ENCODE measurements around the gene SLC35F6. TPM values are rescaled to one million over a fixed set of nuclear protein-coding genes. Genes with fewer than 3 reads are reported as not detected.
"Not testable (repeated sequence)": the region's sequence is repeated elsewhere in the genome, so short reads cannot be mapped to it uniquely, and the experiment has no call there.

SLC35F6 gene
- total RNA-seq, 1 donor from 2014 or later, result 40.8 TPM

- no peaks in the 10 kb centered on the region for H3K27me3 ChIP-seq
- H3K27ac ChIP-seq, result peak overlapping the region; percentile 82
- DNase-seq (ENCODE audit: extremely low spot score in 2 of 2), result no peak
- intact Hi-C loops (cut with DNase I), result no loop called here
- H3K36me3 ChIP-seq, result no peaks in the 10 kb centered on the region
- TF ChIP-seq CTCF (IDR thresholded peaks at IDR 0.05) (no peak), POLR2AphosphoS5 (IDR thresholded peaks at IDR 0.05; ENCODE audit: insufficient read depth in 1 of 2, low read depth in 1 of 2) (no peak), POLR2A (IDR thresholded peaks at IDR 0.05) (no peak)
- H3K4me3 ChIP-seq, result no peak overlapping the region
- H3K4me1 ChIP-seq, result peaks cover 32% of the 10 kb centered on the region
- no peaks in the 10 kb centered on the region for H3K9me3 ChIP-seq
Observed at GRCh38 chr2:26758790-26759321, 5.2 kb upstream of the SLC35F6 start.

- H3K27me3 ChIP-seq, result no peaks in the 10 kb centered on the region
- H3K4me1 ChIP-seq, result peaks cover 35% of the 10 kb centered on the region
- no peaks in the 10 kb centered on the region for H3K36me3 ChIP-seq
- H3K27ac ChIP-seq, result no peak overlapping the region
- H3K9me3 ChIP-seq, result no peaks in the 10 kb centered on the region
- intact Hi-C loops (cut with DNase I), result no loop called here
- no peak overlapping the region for H3K4me3 ChIP-seq
- TF ChIP-seq POLR2AphosphoS5 (IDR thresholded peaks at IDR 0.05; ENCODE audit: insufficient read depth in 1 of 2, low read depth in 1 of 2), result no peak
- TF ChIP-seq CTCF (IDR thresholded peaks at IDR 0.05), result no peak
- no peak for TF ChIP-seq POLR2A (IDR thresholded peaks at IDR 0.05)
- no peak for DNase-seq (ENCODE audit: extremely low spot score in 2 of 2)
Observed at GRCh38 chr2:26759845-26760244, 4.2 kb upstream of the SLC35F6 start.

DNA sequence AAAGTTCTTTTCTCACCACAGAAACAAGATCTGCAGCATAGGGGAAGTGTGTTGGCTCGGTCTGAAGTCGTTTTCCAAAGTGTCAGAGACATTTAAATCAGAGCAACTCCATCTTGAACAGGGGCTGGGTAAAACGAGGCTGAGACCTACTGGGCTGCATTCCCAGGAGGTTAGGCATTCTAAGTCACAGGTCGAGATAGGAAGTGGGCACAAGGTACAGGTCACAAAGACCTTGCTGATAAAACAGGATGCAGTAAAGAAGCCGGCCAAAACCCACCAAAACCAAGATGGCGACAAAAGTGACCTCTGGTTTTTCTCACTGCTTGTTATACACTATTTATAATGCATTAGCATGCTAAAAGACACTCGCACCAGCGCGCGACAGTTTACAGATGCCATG, 3.1 kb upstream of the SLC35F6 start:
- not testable (repeated sequence) for H3K9me3 ChIP-seq
- peaks cover 46% of the 10 kb centered on the region for H3K4me1 ChIP-seq

DNA sequence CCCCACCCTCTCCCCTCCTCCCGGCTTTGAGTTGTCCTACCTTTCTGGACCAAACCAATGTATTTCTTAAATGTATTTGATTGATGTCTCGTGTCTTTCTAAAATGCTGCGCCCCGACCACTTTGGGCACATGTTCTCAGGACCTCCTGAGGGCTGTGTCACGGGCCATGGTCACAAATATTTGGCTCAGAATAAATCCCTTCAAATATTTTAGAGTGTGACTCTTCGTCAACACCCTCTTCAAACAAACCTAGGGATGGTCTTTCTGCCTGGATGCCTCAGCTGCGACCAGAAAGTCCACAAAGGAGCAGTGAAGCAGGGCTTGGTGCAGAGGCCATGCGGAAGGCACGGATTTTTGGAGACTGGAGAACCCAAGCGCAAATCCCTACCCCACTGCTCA, 1.1 kb upstream of the SLC35F6 start:
- Histone ChIP-seq H3K36me3 (no peaks in the 10 kb centered on the region), H3K27me3 (no peaks in the 10 kb centered on the region), H3K4me1 (peaks cover 57% of the 10 kb centered on the region), H3K9me3 (no peaks in the 10 kb centered on the region), H3K4me3 (no peak overlapping the region), H3K27ac (peak overlapping the region; percentile 87)
- intact Hi-C loops (cut with DNase I), result no loop called here
- no peak for DNase-seq (ENCODE audit: extremely low spot score in 2 of 2)
- no peak for TF ChIP-seq POLR2AphosphoS5 (IDR thresholded peaks at IDR 0.05; ENCODE audit: insufficient read depth in 1 of 2, low read depth in 1 of 2)
- no peak for TF ChIP-seq CTCF (IDR thresholded peaks at IDR 0.05)
- TF ChIP-seq POLR2A (IDR thresholded peaks at IDR 0.05), result no peak

More for the DNA sequence above, 3.1 kb upstream of the SLC35F6 start:
- H3K27ac ChIP-seq; H3K4me3 ChIP-seq; H3K27me3 ChIP-seq; intact Hi-C loops (cut with DNase I); DNase-seq (ENCODE audit: extremely low spot score in 2 of 2); H3K36me3 ChIP-seq: not testable (repeated sequence)

- H3K9me3 ChIP-seq, result no peaks in the 10 kb centered on the region
- no peaks in the 10 kb centered on the region for H3K27me3 ChIP-seq
- H3K4me1 ChIP-seq, result peaks cover 64% of the 10 kb centered on the region
- no peak for TF ChIP-seq POLR2A (IDR thresholded peaks at IDR 0.05)
- peak overlapping the region; percentile 66 to 89 for H3K4me3 ChIP-seq
- H3K36me3 ChIP-seq, result no peaks in the 10 kb centered on the region
- no peak for DNase-seq (ENCODE audit: extremely low spot score in 2 of 2)
- intact Hi-C loops (cut with DNase I), result no loop called here
- H3K27ac ChIP-seq, result peak overlapping the region; percentile 87
Observed at GRCh38 chr2:26764906-26765305, 822 bp downstream of the SLC35F6 start.

DNA sequence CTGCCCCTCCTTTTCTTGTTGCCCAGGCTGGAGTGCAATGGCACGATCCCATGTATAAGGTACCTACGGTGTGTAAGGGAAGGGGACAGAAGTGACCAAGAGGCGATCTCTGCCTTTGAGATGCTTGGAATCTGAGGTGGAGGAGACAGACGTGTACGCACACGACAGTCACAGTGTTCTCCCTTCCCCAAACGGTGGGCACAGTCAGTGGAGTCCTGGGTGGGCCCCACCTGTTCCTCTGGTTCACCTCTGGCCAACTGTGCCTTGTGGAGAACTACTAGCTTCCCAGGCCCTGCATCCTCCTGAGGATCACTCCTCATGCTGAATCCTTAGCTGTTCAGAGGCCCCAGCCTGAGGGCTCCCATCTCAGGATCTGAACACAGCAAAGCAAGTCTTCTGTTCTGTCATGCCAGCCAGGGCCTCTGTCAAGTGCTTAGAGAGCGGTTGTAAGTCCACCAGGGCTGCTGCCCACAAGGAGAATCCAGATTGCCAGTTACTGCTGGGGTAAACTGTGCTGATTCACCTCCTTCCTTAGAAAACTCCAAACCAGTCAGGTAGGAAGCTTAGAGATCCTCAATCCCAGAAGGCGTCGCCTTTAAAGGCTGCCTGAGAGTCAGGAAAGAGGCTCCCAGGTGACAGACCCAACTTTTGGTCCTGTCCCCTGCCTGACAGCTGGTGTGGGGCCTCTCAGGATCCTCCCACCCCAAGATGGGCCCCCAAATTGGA, 1.6 kb downstream of the SLC35F6 start:
- Histone ChIP-seq H3K27me3 (no peaks in the 10 kb centered on the region), H3K36me3 (no peaks in the 10 kb centered on the region), H3K27ac (peak overlapping the region; percentile 87), H3K9me3 (no peaks in the 10 kb centered on the region), H3K4me1 (peaks cover 71% of the 10 kb centered on the region), H3K4me3 (peak overlapping the region; percentile 66 to 89)
- no peak for DNase-seq (ENCODE audit: extremely low spot score in 2 of 2)
- TF ChIP-seq POLR2A (IDR thresholded peaks at IDR 0.05), result no peak
- no peak for TF ChIP-seq POLR2AphosphoS5 (IDR thresholded peaks at IDR 0.05; ENCODE audit: insufficient read depth in 1 of 2, low read depth in 1 of 2)
- TF ChIP-seq CTCF (IDR thresholded peaks at IDR 0.05), result no peak
- intact Hi-C loops (cut with DNase I), result no loop called here

All from vagina (tissue), 2 donors.